ENCODE results near the gene GIPC2.
"Not testable (repeated sequence)": the region's sequence is repeated elsewhere in the genome, so short reads cannot be mapped to it uniquely, and the experiment has no call there.

GIPC2 gene, protein sequence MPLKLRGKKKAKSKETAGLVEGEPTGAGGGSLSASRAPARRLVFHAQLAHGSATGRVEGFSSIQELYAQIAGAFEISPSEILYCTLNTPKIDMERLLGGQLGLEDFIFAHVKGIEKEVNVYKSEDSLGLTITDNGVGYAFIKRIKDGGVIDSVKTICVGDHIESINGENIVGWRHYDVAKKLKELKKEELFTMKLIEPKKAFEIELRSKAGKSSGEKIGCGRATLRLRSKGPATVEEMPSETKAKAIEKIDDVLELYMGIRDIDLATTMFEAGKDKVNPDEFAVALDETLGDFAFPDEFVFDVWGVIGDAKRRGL

GRCh38 chr1:78045926-78046778, at the start of gene GIPC2:
TSS of gene GIPC2 (plus strand) at chr1:78045966. CDS start at chr1:78046095, 129 bp downstream.
- no peak for DNase-seq

GRCh38 chr1:77996734-77997133, 49.0 kb upstream of the GIPC2 start:
- no peak for DNase-seq

DNA sequence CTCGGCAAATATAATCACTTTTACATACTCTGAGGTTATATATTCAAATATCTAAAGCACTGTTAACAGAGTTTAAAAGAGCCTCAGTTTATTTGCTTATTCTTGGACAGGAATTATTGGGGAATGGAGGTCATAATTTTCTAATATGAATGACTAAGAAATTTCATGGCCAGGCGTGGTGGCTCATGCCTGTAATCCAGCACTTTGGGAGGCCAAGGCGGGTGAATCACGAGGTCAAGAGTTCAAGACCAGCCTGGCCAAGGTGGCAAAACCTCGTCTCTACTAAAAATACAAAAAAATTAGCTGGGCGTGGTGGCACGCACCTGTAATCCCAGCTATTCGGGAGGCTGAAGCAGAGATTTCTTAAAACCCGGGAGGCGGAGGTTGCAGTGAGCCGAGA, 45.2 kb upstream of the GIPC2 start:
- not testable (repeated sequence) for DNase-seq

DNA sequence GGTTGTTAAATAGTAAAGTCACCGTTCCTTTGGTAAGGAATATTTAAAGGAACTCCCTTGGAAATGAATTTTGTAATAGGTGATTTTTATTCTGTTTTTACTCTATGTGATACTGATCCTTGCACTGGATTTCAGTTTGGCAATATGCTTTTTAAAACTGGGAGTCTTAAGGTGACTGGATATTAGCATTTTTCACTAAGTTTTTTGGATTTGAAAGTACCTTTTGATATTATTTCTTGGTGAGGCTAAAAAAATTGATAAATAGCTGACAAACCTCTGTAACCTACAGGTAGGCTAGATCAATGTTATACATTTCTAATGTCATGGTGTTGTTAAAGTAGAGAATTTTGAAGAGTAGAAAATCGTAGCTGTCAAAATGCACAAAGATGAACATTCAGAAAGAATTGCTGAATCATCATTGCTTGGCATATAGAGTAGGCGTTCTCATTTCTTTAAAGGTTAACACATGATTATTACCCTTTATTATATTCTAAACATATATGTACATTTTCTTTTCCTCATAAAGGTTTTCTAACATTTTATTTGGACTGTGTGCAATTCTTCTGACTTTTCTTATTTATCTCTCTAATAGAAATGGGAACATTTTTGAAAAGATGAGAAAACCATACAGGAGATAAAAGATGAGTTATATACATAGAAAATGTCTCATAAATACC, 42.6 kb upstream of the GIPC2 start:
- peak; percentile 82 for DNase-seq

- DNase-seq = peak; percentile 98
Measured at GRCh38 chr1:78003882-78004718, 41.7 kb upstream of the GIPC2 start.

DNA sequence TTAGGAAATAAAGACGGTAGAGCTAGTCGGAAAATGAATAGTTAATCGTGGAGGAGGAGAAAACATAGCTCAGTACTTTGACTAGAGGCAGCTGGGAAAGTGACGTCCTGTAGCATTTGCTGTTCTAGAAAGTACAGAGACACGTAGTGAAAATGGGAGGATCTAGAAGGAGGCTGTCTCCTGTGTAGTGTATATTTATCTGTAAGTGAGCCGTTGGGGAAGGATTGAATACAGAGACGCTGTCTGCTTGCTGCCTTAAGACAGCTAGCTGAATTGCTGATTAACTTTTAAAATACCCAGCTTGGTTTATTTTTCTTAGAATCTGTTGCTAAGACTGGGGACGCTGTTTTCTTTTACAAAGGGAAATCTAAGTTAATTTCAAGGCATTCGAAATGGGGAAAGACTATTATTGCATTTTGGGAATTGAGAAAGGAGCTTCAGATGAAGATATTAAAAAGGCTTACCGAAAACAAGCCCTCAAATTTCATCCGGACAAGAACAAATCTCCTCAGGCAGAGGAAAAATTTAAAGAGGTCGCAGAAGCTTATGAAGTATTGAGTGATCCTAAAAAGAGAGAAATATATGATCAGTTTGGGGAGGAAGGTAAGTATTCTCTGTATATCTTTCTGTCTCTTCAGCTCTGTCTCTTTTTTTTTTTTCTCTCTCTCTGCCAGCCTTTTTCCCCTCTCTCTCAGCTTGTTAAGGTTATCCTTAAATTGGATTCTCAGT, 40.9 kb upstream of the GIPC2 start, which contains the start of gene DNAJB4:
Gene DNAJB4 (plus strand): TSS at position 221 of the 729 bp plus-strand sequence. CDS start 172 bp downstream, at position 393.
- peak; percentile 99 for DNase-seq

- no peak for DNase-seq
Measured at GRCh38 chr1:78005448-78005722, 40.4 kb upstream of the GIPC2 start.

GRCh38 chr1:78005755-78006154, 40.0 kb upstream of the GIPC2 start:
- peak; percentile 78 for DNase-seq

DNA sequence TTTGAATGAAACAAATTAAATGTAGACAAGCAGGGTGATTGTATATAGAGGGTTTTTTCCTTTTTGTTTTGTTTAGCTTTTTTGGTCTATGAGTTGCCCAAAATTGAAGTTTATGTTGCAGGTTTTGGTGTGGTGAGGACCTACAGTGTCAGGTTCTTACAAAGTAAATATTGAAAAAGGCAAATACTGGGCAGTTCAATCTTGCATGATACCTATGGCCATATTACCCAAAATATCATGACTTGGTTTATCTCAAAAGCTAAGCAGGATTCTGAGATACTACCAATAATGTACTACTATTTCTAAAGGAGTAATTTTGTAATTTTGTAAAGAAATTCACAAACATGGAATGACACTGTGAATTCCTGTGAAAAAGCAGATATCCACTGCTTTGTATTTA, 39.2 kb upstream of the GIPC2 start:
- peak; percentile 44 for DNase-seq

DNA sequence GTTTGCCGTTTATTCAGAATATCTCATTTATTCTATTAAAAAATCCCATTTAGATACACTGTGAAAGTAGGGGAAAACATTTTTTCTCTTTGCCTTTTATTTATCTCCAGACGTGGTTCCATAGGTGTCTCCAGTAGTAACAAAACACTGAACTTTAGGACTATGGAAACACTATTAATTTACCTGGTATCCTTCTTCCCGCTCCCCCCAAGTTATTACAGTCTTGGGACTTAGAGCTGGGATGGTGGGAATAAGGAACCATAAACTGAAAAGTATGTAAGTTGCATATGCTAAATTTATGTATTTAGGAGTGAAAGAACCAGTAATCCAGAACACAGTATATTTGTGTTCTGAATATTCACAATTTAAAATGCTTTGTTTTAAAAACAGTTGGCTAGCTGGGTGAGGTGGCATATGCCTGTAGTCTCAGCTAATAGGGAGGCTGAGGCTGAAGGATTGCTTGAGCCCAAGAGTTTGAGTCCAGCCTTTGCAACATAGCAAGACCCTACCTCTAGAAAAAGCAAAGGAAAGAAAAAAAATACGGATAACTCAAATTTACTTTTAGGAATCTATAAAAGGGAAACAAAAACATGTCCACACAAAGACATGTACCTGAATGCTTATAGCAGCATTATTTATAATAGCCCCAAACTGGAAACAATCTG, 38.0 kb upstream of the GIPC2 start:
- no peak for DNase-seq

DNA sequence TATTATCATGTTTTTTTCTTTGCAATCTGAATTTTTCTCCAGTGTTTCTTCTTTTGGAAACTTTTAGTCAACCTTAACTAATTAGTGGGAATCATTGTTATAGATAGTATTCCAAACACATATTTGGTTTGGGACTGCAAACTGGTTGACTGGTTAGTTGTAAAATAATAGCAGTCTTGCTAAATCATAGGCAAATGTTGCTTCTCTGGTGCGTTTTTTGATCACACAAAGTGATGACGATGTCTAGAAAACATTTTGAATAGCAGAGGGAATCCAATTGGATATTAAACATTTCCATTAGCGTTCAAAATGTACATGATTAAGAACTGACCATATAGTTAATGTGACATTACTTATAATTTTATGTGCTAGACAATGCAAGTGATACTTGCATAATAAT, 36.5 kb upstream of the GIPC2 start:
- no peak for DNase-seq

GRCh38 chr1:78009836-78010235, 35.9 kb upstream of the GIPC2 start:
- DNase-seq = no peak

GRCh38 chr1:78011050-78011449, 34.7 kb upstream of the GIPC2 start:
- DNase-seq = no peak

DNA sequence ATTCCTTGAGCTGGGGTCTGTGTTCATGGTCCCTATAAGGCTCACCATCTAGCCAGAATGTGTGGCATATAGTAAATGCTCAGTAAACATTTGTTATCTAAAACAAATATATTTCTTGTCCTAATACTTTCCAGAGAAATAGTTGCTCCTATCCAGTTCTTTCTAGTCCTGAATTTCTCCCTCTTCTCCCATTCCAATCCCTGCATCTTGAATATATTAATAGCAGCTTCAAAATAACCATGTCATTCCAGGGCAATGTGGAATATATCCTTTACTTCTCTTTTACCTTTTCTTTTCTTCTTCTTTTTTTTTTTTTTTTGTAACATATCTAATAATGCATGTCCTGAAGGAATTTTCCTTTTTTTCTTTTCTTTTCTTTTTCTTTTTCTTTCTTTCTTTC, 30.6 kb upstream of the GIPC2 start:
- DNase-seq = no peak

- no peak for DNase-seq
Measured at GRCh38 chr1:78019024-78019423, 26.7 kb upstream of the GIPC2 start.

- not testable (repeated sequence) for DNase-seq
Measured at GRCh38 chr1:78021134-78021533, 24.6 kb upstream of the GIPC2 start.

DNA sequence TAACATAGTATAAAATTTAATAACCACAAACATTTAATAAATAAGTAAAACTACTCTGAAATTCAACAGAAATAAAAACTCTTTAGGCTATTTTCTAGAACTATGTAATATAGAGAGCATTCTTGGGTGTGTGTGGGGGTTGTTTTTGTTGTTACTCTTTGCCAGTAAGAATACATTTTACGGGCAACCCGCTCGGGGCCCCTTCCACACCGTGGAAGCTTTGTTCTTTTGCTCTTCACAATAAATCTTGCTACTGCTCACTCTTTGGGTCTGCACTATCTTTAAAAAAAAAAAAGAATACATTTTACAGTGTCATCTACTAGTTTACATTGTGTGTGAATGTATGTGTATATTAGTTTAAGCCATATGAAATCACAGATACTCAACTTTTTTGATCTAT, 16.0 kb upstream of the GIPC2 start:
- DNase-seq = no peak

GRCh38 chr1:78032996-78033796, 12.6 kb upstream of the GIPC2 start:
- peak; percentile 58 for DNase-seq

GRCh38 chr1:78033797-78034172, 12.0 kb upstream of the GIPC2 start:
- no peak for DNase-seq

GRCh38 chr1:78035121-78035520, 10.6 kb upstream of the GIPC2 start:
- no peak for DNase-seq

DNA sequence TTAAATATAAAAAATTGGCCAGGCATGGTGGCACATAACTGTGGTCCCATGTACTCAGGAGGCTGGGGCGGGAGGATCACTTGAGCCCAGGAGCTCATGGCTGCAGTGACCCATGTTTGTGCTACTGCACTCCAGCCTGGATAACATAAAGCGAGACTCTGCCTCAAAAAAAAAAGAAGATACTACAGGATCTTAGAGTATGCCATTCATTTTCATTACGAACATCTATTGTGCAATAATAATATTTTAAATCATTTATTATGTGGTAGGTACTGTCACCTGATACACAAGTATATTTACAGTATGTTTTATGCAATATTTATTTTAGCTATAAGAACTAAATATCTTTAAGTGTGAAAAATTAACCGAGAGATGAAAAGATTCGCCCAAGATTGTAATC, 9.3 kb upstream of the GIPC2 start:
- no peak for DNase-seq

Measured in OCI-M1 (cell line).